Activated CD8-positive, alpha-beta T cell treated with anti-CD3 and anti-CD28 coated beads, Interleukin-2, amount 10 ng/mL, durations not matched to agents 7 days and 5 days (primary cell): ENCODE measurements around the gene SUPT3H. TPM values are rescaled to one million over a fixed set of nuclear protein-coding genes. Genes with fewer than 3 reads are reported as not detected.
A peak's percentile ranks its signal among the peaks of the same experiment; 100 is the strongest.
"Not testable (repeated sequence)": the region's sequence is repeated elsewhere in the genome, so short reads cannot be mapped to it uniquely, and the experiment has no call there.

Source experiments
- ATAC-seq: fragments of 150-1000 bp; cut with Tn5 transposase; one replicate; pipeline ENCODE4 v1.10.0; 2021; ENCODE audit warnings: moderate library complexity
- CTCF ChIA-PET: fragments of 350-600 bp; sonication (Branson Sonifier 250); formaldehyde crosslinking; loops from one replicate; lab custom pipeline; 2021; ENCODE audit warnings: antibody characterized with exemption; lab: Charles Lee
- POLR2A ChIA-PET: fragments of 350-600 bp; sonication (Branson Sonifier 250); formaldehyde crosslinking; loops from one replicate; lab custom pipeline; 2021; ENCODE audit warnings: antibody characterized with exemption; lab: Charles Lee
- DNase-seq: peaks from one replicate; pipeline ENCODE4 v3.0.0-alpha.2; 2020
- H3K27ac Mint-ChIP-seq: one replicate; pipeline ENCODE4 v1.8.0; 2021; ENCODE audit warnings: mild to moderate bottlenecking, mixed read lengths
- H3K27me3 Mint-ChIP-seq: one replicate; pipeline ENCODE4 v1.8.0; 2021; ENCODE audit warnings: low read depth, mixed read lengths
- H3K36me3 Mint-ChIP-seq: one replicate; pipeline ENCODE4 v1.8.0; 2021; ENCODE audit warnings: low read depth, mixed read lengths
- H3K4me1 Mint-ChIP-seq: one replicate; pipeline ENCODE4 v1.8.0; 2021; ENCODE audit warnings: low read depth, mixed read lengths
- H3K4me3 Mint-ChIP-seq: one replicate; pipeline ENCODE4 v1.8.0; 2021; ENCODE audit warnings: mild to moderate bottlenecking, mixed read lengths
- H3K9me3 Mint-ChIP-seq: one replicate; pipeline ENCODE4 v1.8.0; 2022; ENCODE audit warnings: mixed read lengths; ENCODE audit not compliant: insufficient read depth
- total RNA-seq, 2 experiments: library from RNA; stranded (reverse); gene quantifications; one replicate each; pipeline ENCODE4 v1.2.3, GENCODE V29; 2021

SUPT3H gene
- total RNA-seq, 2 experiments from 2014 or later = 6.4 to 9.1 TPM

- ChIA-PET CTCF (no interaction called here), POLR2A (interaction anchor here (1.2 kb wide), 1 partner anchor 15 kb away, joined by 3 read pairs; no protein-coding TSS in a partner anchor)
- peak overlapping the region; percentile 52 for H3K27ac Mint-ChIP-seq
- H3K9me3 Mint-ChIP-seq = no peaks in the 10 kb centered on the region
- DNase-seq = no peak
- H3K27me3 Mint-ChIP-seq = no peaks in the 10 kb centered on the region
- H3K4me1 Mint-ChIP-seq = peaks cover 49% of the 10 kb centered on the region
- H3K36me3 Mint-ChIP-seq = no peaks in the 10 kb centered on the region
- H3K4me3 Mint-ChIP-seq = peak overlapping the region; percentile 24
- ATAC-seq = peak; percentile 39
Observed at GRCh38 chr6:45323656-45324224, 54.0 kb downstream of the SUPT3H start.

- no peak overlapping the region for H3K4me3 Mint-ChIP-seq
- ChIA-PET CTCF (interaction anchor here (1.2 kb wide), 1 partner anchor 10 kb away, joined by 3 read pairs; no protein-coding TSS in a partner anchor), POLR2A (interaction anchor here (1.7 kb wide), 1 partner anchor 10 kb away, joined by 6 read pairs; no protein-coding TSS in a partner anchor)
- peaks cover 27% of the 10 kb centered on the region for H3K4me1 Mint-ChIP-seq
- ATAC-seq (no peak), DNase-seq (no peak)
- H3K9me3 Mint-ChIP-seq = no peaks in the 10 kb centered on the region
- H3K27me3 Mint-ChIP-seq = no peaks in the 10 kb centered on the region
- H3K27ac Mint-ChIP-seq = no peak overlapping the region
- H3K36me3 Mint-ChIP-seq = peaks cover 2% of the 10 kb centered on the region
Observed at GRCh38 chr6:45320349-45320748, 57.4 kb downstream of the SUPT3H start.

- peaks cover 19% of the 10 kb centered on the region for H3K9me3 Mint-ChIP-seq
- POLR2A ChIA-PET = no interaction called here
- CTCF ChIA-PET = no interaction called here
Observed at GRCh38 chr6:45314146-45314545, 63.6 kb downstream of the SUPT3H start.

GRCh38 chr6:45310118-45310788 is 67.5 kb downstream of the SUPT3H start:
- DNase-seq (peak; percentile 65), ATAC-seq (peak; percentile 82)
- CTCF ChIA-PET = interaction anchor here (0.8 to 2.9 kb wide), 11 partner anchors 9 to 655 kb away, joined by 3 to 10 read pairs (median 5); partner anchors contain the start of gene SUPT3H
- H3K4me1 Mint-ChIP-seq = peaks cover 48% of the 10 kb centered on the region
- peaks cover 30% of the 10 kb centered on the region for H3K9me3 Mint-ChIP-seq
- peak overlapping the region; percentile 94 for H3K27ac Mint-ChIP-seq
- POLR2A ChIA-PET = interaction anchor here (0.9 to 1.6 kb wide), 4 partner anchors 11 to 110 kb away, joined by 3 to 6 read pairs (median 4); partner anchors contain the start of gene RUNX2
- H3K4me3 Mint-ChIP-seq = peak overlapping the region; percentile 44
- no peaks in the 10 kb centered on the region for H3K27me3 Mint-ChIP-seq
- H3K36me3 Mint-ChIP-seq = peaks cover 61% of the 10 kb centered on the region

More at GRCh38 chr6:45314146-45314545, 63.6 kb downstream of the SUPT3H start:
- Mint-ChIP-seq H3K4me3 (no peak overlapping the region), H3K36me3 (peaks cover 38% of the 10 kb centered on the region), H3K4me1 (peaks cover 39% of the 10 kb centered on the region), H3K27ac (no peak overlapping the region), H3K27me3 (no peaks in the 10 kb centered on the region)
- no peak for DNase-seq
- ATAC-seq = no peak

GRCh38 chr6:45305546-45305945 is 72.2 kb downstream of the SUPT3H start:
- no peaks in the 10 kb centered on the region for H3K27me3 Mint-ChIP-seq
- H3K27ac Mint-ChIP-seq = no peak overlapping the region
- ATAC-seq = no peak
- ChIA-PET CTCF (no interaction called here), POLR2A (no interaction called here)
- H3K4me3 Mint-ChIP-seq = no peak overlapping the region
- H3K9me3 Mint-ChIP-seq = peaks cover 23% of the 10 kb centered on the region
- peaks cover 44% of the 10 kb centered on the region for H3K36me3 Mint-ChIP-seq
- no peak for DNase-seq
- H3K4me1 Mint-ChIP-seq = peaks cover 30% of the 10 kb centered on the region

GRCh38 chr6:45302832-45303231 is 74.9 kb downstream of the SUPT3H start:
- Mint-ChIP-seq H3K36me3 (peaks cover 24% of the 10 kb centered on the region), H3K27ac (no peak overlapping the region), H3K27me3 (no peaks in the 10 kb centered on the region), H3K4me3 (no peak overlapping the region), H3K4me1 (peaks cover 11% of the 10 kb centered on the region), H3K9me3 (peaks cover 12% of the 10 kb centered on the region)
- CTCF ChIA-PET = no interaction called here
- DNase-seq (no peak), ATAC-seq (no peak)
- POLR2A ChIA-PET = no interaction called here

- no peak overlapping the region for H3K27ac Mint-ChIP-seq
- CTCF ChIA-PET = interaction anchor here (1.2 to 1.3 kb wide), 2 partner anchors 9 to 64 kb away, joined by 3 to 6 read pairs; no protein-coding TSS in a partner anchor
Observed at GRCh38 chr6:45301348-45302142, 76.2 kb downstream of the SUPT3H start.

GRCh38 chr6:45300736-45301135 is 77.0 kb downstream of the SUPT3H start:
- CTCF ChIA-PET = interaction anchor here (1.2 to 1.3 kb wide), 2 partner anchors 9 to 65 kb away, joined by 3 to 6 read pairs; no protein-coding TSS in a partner anchor
- no peak for DNase-seq
- Mint-ChIP-seq H3K36me3 (peaks cover 7% of the 10 kb centered on the region), H3K27me3 (no peaks in the 10 kb centered on the region), H3K4me3 (no peak overlapping the region), H3K27ac (no peak overlapping the region), H3K9me3 (peaks cover 9% of the 10 kb centered on the region), H3K4me1 (peaks cover 7% of the 10 kb centered on the region)
- ATAC-seq = no peak
- POLR2A ChIA-PET = no interaction called here

More at GRCh38 chr6:45301348-45302142, 76.2 kb downstream of the SUPT3H start:
- ATAC-seq (no peak), DNase-seq (no peak)
- H3K9me3 Mint-ChIP-seq = peaks cover 9% of the 10 kb centered on the region
- H3K4me3 Mint-ChIP-seq = no peak overlapping the region
- H3K36me3 Mint-ChIP-seq = peaks cover 15% of the 10 kb centered on the region
- no peaks in the 10 kb centered on the region for H3K27me3 Mint-ChIP-seq
- peaks cover 7% of the 10 kb centered on the region for H3K4me1 Mint-ChIP-seq
- POLR2A ChIA-PET = no interaction called here

GRCh38 chr6:45299096-45299581 is 78.6 kb downstream of the SUPT3H start:
- Mint-ChIP-seq H3K27me3 (no peaks in the 10 kb centered on the region), H3K36me3 (peaks cover 14% of the 10 kb centered on the region), H3K27ac (no peak overlapping the region), H3K9me3 (no peaks in the 10 kb centered on the region), H3K4me3 (no peak overlapping the region), H3K4me1 (peaks cover 17% of the 10 kb centered on the region)
- CTCF ChIA-PET = no interaction called here
- ATAC-seq (no peak), DNase-seq (no peak)
- POLR2A ChIA-PET = no interaction called here

- H3K27ac Mint-ChIP-seq = no peak overlapping the region
- CTCF ChIA-PET = interaction anchor here (0.9 to 1.7 kb wide), 5 partner anchors 13 to 667 kb away, joined by 3 to 10 read pairs (median 3); partner anchors contain the start of gene SUPT3H
- peaks cover 28% of the 10 kb centered on the region for H3K4me1 Mint-ChIP-seq
- H3K36me3 Mint-ChIP-seq = peaks cover 17% of the 10 kb centered on the region
- DNase-seq = no peak
- peaks cover 5% of the 10 kb centered on the region for H3K9me3 Mint-ChIP-seq
- H3K27me3 Mint-ChIP-seq = no peaks in the 10 kb centered on the region
- POLR2A ChIA-PET = no interaction called here
- H3K4me3 Mint-ChIP-seq = no peak overlapping the region
- ATAC-seq = no peak
Observed at GRCh38 chr6:45297320-45297719, 80.4 kb downstream of the SUPT3H start.

GRCh38 chr6:45294065-45294701 is 83.6 kb downstream of the SUPT3H start:
- not testable (repeated sequence) for H3K27me3 Mint-ChIP-seq, H3K4me3 Mint-ChIP-seq, DNase-seq
- peaks cover 32% of the 10 kb centered on the region for H3K36me3 Mint-ChIP-seq
- POLR2A ChIA-PET = interaction anchor here (0.7 kb wide), 1 partner anchor 16 kb away, joined by 3 read pairs; no protein-coding TSS in a partner anchor
- H3K27ac Mint-ChIP-seq = peak overlapping the region; percentile 85
- peaks cover 13% of the 10 kb centered on the region for H3K9me3 Mint-ChIP-seq
- peak; percentile 49 for ATAC-seq
- H3K4me1 Mint-ChIP-seq = peaks cover 34% of the 10 kb centered on the region
- CTCF ChIA-PET = interaction anchor here (0.6 to 2.4 kb wide), 5 partner anchors 17 to 639 kb away, joined by 3 to 10 read pairs (median 3); no protein-coding TSS in a partner anchor
